Fibroblast of the conjunctiva (primary cell): ENCODE data around the gene SAMD4B.

Source experiments
- DNase-seq: peaks from one replicate; pipeline ENCODE4 v3.0.0-alpha.2; 2010; ENCODE audit warnings: low read depth

SAMD4B gene

GRCh38 chr19:39409208-39410016 is 67.2 kb downstream of the SAMD4B start:
- DNase-seq, result no peak

- no peak for DNase-seq
Measured at GRCh38 chr19:39410017-39410830, 68.0 kb downstream of the SAMD4B start.

DNA sequence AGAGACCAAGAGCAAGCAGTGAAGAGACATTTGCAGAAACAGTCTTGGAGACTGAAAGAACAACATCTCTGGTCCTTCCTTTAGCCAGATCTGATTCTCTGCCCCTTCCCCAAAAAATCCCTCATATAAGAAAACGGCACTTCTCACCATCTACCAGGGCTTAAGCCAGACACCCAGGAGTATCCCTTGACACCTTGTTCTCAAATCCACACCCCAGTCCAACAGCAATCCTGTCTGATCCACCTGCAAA is 68.5 kb downstream of the SAMD4B start:
- DNase-seq, result no peak

GRCh38 chr19:39411081-39411831 is 69.0 kb downstream of the SAMD4B start:
- no peak for DNase-seq

DNA sequence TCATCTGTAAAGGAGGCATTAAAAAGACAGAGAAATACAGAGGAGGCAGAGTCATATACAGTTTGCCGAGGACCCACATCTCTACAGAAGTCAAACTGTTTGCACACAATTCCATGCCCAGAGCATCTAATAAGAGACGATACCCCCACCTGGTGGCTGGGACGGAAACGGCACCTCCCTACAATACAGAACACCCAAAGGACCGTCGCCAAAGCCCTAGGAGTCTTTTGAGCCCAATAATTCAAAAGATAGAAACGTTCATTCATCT is 69.5 kb downstream of the SAMD4B start:
- DNase-seq, result peak; percentile 92

DNA sequence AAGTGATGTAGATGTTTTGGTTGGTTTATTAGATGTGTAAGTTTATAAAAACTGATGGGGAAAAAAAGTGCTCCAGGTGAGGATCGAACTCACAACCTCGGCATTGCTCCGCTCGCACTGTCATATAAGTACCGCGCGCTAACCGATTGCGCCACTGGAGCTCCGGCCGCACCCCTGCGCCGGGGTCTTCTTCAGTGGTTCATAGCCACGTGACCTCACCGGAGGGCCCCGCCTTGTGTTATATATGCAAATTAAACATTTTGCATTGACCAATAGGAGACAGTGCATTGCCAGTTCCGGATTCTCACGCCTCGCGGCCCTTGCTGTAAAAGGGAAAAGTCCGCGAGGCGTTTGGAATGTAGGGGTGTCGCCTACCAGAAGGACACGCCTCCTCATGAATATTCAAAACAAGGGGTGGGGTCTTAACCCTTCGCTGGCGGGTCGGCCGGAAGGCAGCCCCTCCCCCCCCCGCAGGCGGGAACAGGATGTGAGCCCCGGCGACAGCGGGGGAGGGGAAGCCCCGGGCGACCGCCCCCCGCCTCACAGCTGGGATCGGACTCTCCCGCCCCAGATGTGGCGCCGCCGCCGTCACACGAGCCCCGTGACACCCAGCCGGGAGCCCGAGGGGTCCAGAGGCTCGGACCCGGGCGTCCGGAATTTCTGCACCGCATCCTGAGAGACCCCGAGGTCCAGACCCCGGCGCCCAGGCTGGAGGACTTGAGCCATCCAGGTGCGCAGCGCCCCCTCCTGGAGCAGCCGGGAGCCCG is 70.1 kb downstream of the SAMD4B start, which contains the start of gene PLEKHG2:
TSS of gene PLEKHG2 (plus strand) at position 570 of the 767 bp plus-strand sequence. CDS start 1,418 bp downstream, outside the sequence.
- peak; percentile 100 for DNase-seq

- DNase-seq, result no peak
Measured at GRCh38 chr19:39412867-39413271, 70.6 kb downstream of the SAMD4B start.

DNA sequence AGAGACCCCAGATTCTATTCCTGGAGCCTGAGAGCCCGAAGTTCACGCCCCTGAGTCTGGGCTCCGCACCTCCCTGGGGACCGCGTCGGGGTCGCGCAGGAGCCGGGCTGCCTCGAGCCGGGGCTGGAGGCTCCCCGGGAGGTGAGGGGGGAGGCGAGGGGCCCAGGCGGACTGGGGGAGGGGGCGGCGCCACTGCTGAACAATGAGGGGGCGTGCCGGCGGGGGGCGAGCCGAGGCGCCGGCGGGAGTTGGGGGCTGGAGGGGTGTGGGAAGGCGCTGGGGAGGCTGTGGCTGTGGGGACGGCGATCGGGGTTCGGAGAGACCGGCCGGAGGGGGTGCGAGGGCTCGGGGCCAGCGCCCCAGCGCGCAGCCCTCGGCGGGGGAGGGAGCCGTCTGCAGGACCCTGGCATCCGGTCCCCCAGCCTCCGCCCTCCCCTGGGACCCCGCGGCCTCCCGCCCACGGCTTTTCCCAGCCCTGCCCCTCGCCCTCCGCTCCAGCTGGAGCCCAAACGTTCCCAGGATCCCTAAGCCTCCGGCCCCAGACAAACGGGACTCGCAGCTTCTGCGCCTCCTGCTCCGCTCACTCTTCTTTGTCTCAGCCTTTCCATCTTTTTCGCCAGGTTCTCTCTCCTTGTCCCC is 71.2 kb downstream of the SAMD4B start:
- no peak for DNase-seq

DNA sequence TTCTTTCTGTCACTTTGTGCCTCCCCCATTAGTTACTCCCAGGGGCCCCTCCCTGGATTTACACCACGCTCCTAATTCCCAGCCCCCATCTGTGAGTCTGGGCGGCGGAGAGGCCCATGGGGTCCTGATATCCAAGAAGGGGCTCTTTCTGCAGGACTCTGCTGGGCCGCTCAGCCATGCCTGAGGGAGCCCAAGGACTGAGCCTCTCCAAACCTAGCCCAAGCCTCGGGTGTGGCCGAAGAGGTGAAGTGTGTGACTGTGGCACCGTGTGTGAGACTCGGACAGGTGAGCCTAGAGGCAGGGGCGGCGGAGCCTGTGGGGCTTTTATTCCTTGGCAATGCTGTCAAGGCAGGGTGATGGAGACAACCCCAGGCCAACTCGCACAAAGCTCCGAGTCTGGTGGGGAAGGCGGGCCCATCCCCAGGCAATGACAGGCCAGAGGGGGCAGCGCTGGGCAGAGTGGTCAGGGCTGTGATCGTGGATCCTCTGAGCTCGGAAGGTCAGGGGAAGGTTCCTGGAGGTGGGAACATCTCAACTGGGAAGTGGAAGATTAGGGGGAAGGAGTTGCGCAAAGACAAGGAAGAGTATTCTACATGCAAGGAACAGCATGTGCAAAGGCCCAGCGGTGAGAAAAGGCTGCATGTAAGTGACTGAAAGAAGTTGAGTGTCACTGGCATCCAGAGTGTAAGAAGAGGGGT is 71.8 kb downstream of the SAMD4B start:
- no peak for DNase-seq

DNA sequence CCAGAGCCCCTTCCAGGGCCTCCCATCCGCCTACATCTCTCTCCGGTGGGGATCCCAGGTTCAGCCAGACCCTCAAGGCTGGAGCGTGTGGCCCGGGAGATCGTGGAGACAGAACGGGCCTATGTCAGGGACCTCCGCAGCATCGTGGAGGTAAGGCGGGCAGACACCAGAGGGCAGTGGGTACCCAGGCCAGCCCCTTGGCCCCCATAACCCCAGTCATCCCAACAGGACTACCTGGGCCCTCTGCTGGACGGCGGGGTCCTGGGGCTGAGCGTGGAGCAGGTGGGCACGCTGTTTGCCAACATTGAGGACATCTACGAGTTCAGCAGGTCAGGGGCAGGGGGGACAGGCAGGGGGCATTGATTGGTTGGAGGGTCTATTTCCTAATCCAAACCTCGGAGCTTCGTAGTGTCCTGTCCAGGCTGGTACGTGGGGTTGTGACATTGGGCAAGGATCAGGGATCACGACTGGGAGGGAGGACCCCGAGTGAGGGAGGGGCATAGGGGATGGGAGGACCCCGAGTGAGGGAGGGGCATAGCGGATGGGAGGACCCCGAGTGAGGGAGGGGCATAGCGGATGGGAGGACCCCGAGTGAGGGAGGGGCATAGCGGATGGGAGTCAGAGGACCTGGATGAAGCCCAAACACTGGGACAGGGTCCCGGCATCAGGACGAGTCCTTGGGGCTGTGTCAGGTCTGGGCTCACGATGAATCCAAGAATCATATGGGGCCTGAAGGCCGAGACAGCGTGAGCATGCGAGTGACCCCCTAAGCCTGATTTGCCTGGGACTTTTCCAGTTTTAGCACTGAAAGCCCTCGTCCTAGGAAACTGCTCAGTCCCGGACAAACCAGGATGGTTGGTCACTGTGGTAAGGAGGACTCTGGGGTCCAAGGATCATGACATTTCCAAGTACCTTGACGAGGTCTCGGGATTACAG is 73.2 kb downstream of the SAMD4B start:
- no peak for DNase-seq

DNA sequence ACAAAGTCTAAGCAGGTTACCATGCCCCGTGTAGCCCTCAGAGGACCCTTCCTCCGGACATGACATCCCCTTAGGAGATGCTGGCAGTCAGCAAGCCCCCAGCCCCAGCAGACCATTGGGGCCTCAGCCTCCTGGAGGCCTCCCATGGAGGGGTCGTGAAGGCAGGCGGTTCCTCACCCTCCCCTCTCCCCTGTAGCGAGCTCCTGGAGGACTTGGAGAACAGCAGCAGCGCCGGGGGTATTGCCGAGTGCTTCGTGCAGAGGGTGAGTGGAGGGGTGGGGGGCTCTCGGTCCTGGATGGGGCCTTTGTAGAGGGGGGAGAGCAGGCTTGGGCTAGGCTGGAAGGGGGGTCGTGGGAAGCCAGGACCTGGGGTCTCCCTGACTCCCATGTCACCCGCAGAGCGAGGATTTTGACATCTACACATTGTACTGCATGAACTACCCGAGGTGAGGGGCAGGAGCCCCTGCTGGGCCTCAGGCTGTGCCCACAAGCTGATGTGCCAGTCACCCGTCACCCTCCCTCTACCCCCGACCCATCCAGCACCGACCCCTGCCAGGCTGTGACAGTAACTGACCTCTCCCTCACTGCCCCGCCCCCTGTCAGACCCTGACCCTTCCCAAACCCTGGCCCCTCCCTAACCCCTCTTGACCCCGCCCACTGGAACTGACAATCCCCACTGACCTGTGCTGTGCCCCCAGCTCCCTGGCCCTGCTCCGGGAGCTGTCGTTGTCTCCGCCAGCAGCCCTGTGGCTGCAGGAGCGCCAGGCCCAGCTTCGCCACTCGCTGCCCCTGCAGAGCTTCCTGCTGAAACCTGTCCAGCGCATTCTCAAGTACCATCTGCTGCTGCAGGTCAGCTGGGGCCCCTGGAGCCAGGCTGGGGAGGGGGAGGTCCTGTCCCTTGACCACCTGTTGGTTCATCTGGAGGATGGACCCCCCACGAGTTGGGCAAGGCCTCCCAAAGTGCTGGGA is 74.2 kb downstream of the SAMD4B start:
- DNase-seq, result no peak

DNA sequence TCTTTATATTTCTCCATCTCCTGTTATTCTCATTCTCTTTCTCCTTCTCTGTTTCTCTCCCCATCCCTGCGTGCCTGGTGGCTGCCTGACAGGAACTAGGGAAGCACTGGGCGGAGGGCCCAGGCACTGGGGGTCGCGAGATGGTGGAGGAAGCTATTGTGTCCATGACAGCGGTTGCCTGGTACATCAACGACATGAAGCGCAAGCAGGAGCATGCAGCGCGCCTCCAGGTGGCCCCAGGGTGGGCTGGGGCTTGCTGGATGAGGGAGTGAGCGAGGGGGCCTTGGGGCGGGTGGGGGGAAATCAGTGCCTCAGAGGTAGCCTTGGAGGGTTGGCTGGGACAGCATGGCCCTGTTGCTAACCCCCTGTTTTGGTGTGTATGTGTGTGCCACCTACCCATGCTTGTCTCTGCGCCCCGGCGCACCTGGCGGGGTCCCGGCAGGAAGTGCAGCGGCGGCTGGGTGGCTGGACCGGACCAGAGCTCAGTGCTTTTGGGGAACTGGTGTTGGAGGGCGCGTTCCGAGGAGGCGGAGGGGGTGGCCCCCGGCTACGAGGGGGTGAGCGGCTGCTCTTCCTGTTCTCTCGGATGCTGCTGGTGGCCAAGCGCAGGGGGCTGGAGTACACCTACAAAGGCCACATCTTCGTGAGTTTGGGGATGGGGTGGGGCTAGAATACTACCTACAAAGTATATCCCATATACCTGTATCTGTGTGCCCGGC is 75.4 kb downstream of the SAMD4B start:
- no peak for DNase-seq

DNA sequence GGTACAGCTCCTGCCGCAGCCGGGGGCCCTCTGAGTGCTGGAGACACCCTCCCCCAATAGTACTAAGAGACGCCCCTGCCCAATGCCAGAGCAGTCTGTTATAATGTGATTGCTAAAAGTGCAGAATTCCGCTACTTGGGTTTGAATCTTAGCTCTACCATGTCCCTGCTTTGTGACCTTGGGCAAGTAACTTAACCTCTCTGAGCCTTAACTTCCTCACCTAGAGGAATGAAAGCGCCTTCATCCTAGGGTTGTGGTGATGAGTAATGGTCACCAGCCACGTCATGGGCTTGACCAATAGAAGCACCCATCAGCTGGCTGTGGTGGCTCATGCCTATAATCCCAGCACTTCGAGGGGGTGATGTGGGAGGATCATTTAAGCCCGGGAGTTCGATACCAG is 76.8 kb downstream of the SAMD4B start:
- DNase-seq, result no peak

DNA sequence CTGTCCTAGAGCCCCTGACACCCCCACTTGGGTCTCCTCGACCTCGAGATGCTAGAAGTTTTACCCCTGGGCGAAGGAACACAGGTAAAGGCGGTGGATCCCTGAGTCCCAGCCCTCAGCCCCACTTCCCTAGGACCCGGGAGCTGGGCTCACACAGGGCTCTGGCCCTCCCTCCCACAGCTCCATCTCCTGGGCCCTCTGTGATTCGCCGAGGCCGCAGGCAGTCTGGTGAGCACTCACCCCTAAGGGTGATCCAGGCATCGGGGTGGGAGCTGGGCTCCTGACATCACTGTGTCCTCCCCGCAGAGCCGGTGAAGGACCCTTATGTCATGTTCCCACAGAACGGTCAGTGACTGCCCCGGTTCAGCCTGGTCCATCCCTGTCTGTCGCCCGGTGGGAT is 78.5 kb downstream of the SAMD4B start:
- no peak for DNase-seq

- DNase-seq, result no peak
Measured at GRCh38 chr19:39422020-39422419, 79.8 kb downstream of the SAMD4B start.

DNA sequence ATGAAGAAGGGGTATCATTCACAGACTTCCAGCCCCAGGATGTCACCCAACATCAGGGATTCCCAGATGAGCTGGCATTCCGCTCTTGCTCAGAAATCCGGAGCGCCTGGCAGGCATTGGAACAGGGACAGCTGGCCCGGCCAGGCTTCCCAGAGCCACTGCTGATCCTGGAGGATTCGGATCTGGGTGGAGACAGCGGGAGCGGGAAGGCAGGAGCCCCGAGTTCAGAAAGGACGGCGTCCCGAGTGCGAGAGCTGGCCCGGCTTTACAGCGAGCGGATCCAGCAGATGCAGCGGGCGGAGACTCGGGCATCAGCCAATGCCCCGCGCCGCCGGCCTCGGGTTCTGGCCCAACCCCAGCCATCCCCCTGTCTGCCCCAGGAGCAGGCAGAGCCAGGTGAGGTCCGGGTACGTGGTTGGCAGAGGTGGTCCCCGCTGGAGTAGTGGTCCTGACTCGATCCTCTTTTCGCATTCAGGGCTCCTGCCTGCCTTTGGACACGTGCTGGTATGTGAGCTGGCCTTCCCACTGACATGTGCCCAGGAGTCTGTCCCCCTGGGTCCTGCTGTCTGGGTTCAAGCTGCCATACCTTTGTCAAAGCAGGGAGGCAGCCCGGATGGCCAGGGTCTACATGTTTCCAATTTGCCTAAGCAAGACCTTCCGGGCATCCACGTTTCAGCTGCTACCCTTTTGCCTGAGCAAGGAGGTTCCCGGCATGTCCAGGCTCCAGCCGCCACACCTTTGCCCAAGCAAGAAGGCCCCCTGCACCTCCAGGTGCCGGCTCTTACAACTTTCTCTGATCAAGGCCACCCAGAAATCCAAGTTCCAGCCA is 81.3 kb downstream of the SAMD4B start:
- no peak for DNase-seq

DNA sequence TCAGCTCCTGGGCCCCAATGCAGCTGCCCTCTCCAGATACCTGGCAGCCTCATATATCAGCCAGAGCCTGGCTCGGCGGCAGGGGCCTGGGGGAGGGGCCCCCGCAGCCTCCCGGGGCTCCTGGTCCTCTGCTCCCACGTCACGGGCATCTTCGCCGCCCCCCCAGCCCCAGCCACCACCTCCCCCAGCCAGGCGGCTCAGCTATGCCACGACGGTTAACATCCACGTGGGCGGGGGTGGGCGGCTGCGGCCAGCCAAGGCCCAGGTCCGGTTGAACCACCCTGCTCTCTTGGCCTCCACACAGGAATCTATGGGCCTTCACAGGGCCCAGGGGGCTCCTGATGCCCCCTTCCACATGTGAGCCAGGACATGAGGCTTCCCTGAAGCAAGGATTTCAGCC is 82.7 kb downstream of the SAMD4B start:
- no peak for DNase-seq
